Measurements from ENCODE around the gene BRSK2. TPM values are rescaled to one million over a fixed set of nuclear protein-coding genes. Genes with fewer than 3 reads are reported as not detected.

The BRSK2 gene
- polyA plus RNA-seq, 1 of the 3 experiments (the other 2 are of a cell fraction), result 0.64 TPM

DNA sequence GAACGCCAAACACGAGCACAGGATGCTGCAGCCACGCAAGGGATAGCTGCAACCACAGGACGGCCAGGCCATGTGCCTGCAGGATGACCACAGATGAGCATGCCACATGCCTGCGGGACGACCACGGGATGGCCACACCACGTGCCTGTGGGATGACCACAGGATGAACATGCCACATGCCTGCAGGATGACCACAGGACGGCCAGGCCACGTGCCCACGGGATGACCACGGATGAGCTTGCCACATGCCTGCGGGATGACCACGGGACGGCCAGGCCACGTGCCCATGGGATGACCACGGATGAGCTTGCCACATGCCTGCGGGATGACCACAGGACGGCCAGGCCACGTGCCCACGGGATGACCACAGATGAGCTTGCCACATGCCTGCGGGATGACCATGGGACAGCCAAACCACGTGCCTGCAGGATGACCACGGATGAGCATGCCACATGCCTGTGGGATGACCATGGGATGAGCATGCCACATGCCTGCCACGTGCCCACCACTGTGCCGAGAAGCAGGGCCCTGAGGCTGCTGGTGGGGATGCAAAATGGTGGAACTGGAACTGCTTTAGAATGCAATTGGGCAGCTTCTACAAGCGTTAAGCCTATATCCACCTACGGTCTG, 109.6 kb downstream of the BRSK2 start:
- Histone ChIP-seq H3K4me3 (ENCODE audit: low read depth in 2 of 2, low read length in 1 of 2) (no peak overlapping the region), H3K4me1 (ENCODE audit: control insufficient read depth in 1 of 2, insufficient read depth in 2 of 2, low read depth in 1 of 2, low read length in 1 of 2) (peaks cover 0 to 39% of the 10 kb centered on the region in 2 experiments; a peak in 1 of 4 replicates), H3K36me3 (replicated peaks in 1 of 2; ENCODE audit: control insufficient read depth in 1 of 2, insufficient read depth in 2 of 2, low read length in 1 of 2) (peaks cover 0 to 4% of the 10 kb centered on the region in 2 experiments), H3K9me2 (no peaks in the 10 kb centered on the region), H2AFZ (ENCODE audit: low read depth) (no peak overlapping the region), H3K9ac (no peak overlapping the region), H4K20me1 (ENCODE audit: insufficient read depth) (peaks cover 63% of the 10 kb centered on the region), H3F3A (replicated peaks; ENCODE audit: insufficient read depth) (peaks cover 5% of the 10 kb centered on the region), H3K27me3 (ENCODE audit: insufficient read depth) (no peaks in the 10 kb centered on the region), H3K9me3 (no peaks in the 10 kb centered on the region), H3K27ac (ENCODE audit: low read depth in 2 of 2, low read length in 1 of 2) (no peak overlapping the region), H3K79me2 (ENCODE audit: insufficient read depth) (peaks cover 75% of the 10 kb centered on the region), H3K4me2 (no peak overlapping the region)
- ChIA-PET CTCF (no interaction called here), POLR2A (interaction anchor here (0.6 kb wide), 1 partner anchor 15 kb away, joined by 4 read pairs; no protein-coding TSS in a partner anchor)
- WGBS (ENCODE audit: low lambda C conversion rate), result 99% methylated on average over 8 of the region's 28 CpGs
- DNase-seq, result peak; percentile 14
- TF ChIP-seq, protein P1, sequence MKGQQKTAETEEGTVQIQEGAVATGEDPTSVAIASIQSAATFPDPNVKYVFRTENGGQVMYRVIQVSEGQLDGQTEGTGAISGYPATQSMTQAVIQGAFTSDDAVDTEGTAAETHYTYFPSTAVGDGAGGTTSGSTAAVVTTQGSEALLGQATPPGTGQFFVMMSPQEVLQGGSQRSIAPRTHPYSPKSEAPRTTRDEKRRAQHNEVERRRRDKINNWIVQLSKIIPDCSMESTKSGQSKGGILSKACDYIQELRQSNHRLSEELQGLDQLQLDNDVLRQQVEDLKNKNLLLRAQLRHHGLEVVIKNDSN (IDR thresholded peaks at IDR 0.05; ENCODE audit: borderline replicate concordance, low read depth), result no peak
- TF ChIP-seq POLR2AphosphoS5 (IDR thresholded peaks at IDR 0.05; ENCODE audit: low read depth, low read length), result no peak
- no peak for TF ChIP-seq TAF1 (IDR thresholded peaks at IDR 0.05; ENCODE audit: borderline replicate concordance, low read depth, low read length)
- TF ChIP-seq NRF1 (IDR thresholded peaks at IDR 0.05; ENCODE audit: low read depth, low read length), result no peak
- no peak for TF ChIP-seq GATA2 (CRISPR knock-in tag; IDR thresholded peaks at IDR 0.05)
- no peak for TF ChIP-seq MEF2A (IDR thresholded peaks at IDR 0.05; ENCODE audit: borderline replicate concordance, low read depth)
- TF ChIP-seq, protein P2, sequence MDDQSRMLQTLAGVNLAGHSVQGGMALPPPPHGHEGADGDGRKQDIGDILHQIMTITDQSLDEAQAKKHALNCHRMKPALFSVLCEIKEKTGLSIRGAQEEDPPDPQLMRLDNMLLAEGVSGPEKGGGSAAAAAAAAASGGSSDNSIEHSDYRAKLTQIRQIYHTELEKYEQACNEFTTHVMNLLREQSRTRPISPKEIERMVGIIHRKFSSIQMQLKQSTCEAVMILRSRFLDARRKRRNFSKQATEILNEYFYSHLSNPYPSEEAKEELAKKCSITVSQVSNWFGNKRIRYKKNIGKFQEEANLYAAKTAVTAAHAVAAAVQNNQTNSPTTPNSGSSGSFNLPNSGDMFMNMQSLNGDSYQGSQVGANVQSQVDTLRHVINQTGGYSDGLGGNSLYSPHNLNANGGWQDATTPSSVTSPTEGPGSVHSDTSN (IDR thresholded peaks at IDR 0.05), result no peak
- TF ChIP-seq GABPA (IDR thresholded peaks at IDR 0.05; ENCODE audit: low read depth), result no peak
- no peak for TF ChIP-seq RFX5 (IDR thresholded peaks at IDR 0.05; ENCODE audit: low read length)
- no peak for TF ChIP-seq TCF12 (IDR thresholded peaks at IDR 0.05)
- TF ChIP-seq FOXM1 (IDR thresholded peaks at IDR 0.05; ENCODE audit: low read depth), result no peak
- no peak for TF ChIP-seq CHD2 (IDR thresholded peaks at IDR 0.05; ENCODE audit: low read length, partially characterized antibody)
- no peak for TF ChIP-seq YY1 (IDR thresholded peaks at IDR 0.05; ENCODE audit: low read depth)
- TF ChIP-seq TEAD4 (IDR thresholded peaks at IDR 0.05; ENCODE audit: borderline replicate concordance, insufficient read depth), result no peak

DNA sequence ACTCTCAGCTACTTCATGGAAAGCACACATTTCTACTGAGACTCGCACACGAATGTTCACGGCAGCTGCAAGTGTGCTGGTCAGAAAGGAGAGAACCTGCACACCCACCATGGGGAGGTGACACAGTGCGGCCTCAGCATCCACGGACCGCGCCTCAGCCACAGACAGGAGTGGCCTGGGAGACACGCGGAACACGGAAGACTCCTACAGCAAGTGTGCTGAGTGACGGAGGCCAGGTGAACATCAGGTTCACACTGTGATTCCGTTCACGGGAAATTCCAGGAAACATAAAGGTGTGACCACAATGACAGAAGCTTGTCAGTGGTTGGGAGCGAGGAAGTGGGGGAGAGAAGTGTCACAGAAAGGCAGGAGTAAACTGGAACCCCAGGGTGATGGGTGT, 110.2 kb downstream of the BRSK2 start:
- Histone ChIP-seq H3K4me3 (ENCODE audit: low read depth in 2 of 2, low read length in 1 of 2) (no peak overlapping the region), H3K9ac (no peak overlapping the region), H3K27me3 (ENCODE audit: insufficient read depth) (no peaks in the 10 kb centered on the region), H3K9me2 (no peaks in the 10 kb centered on the region), H3K79me2 (ENCODE audit: insufficient read depth) (peaks cover 76% of the 10 kb centered on the region), H3K9me3 (no peaks in the 10 kb centered on the region), H3K36me3 (replicated peaks in 1 of 2; ENCODE audit: control insufficient read depth in 1 of 2, insufficient read depth in 2 of 2, low read length in 1 of 2) (peaks cover 0 to 4% of the 10 kb centered on the region in 2 experiments), H3K27ac (ENCODE audit: low read depth in 2 of 2, low read length in 1 of 2) (no peak overlapping the region; a peak in 1 of 4 replicates), H3K4me2 (no peak overlapping the region), H3F3A (replicated peaks; ENCODE audit: insufficient read depth) (peaks cover 5% of the 10 kb centered on the region), H4K20me1 (ENCODE audit: insufficient read depth) (peaks cover 68% of the 10 kb centered on the region), H2AFZ (ENCODE audit: low read depth) (no peak overlapping the region), H3K4me1 (ENCODE audit: control insufficient read depth in 1 of 2, insufficient read depth in 2 of 2, low read depth in 1 of 2, low read length in 1 of 2) (peaks cover 0 to 44% of the 10 kb centered on the region in 2 experiments; a peak in 1 of 4 replicates)
- CTCF ChIA-PET, result no interaction called here
- POLR2A ChIA-PET, result interaction anchor here (0.6 kb wide), 1 partner anchor 14 kb away, joined by 4 read pairs; no protein-coding TSS in a partner anchor
- no peak for DNase-seq
- WGBS (ENCODE audit: low lambda C conversion rate), result 96% methylated on average over 11 of the region's 14 CpGs
- TF ChIP-seq, protein P3, sequence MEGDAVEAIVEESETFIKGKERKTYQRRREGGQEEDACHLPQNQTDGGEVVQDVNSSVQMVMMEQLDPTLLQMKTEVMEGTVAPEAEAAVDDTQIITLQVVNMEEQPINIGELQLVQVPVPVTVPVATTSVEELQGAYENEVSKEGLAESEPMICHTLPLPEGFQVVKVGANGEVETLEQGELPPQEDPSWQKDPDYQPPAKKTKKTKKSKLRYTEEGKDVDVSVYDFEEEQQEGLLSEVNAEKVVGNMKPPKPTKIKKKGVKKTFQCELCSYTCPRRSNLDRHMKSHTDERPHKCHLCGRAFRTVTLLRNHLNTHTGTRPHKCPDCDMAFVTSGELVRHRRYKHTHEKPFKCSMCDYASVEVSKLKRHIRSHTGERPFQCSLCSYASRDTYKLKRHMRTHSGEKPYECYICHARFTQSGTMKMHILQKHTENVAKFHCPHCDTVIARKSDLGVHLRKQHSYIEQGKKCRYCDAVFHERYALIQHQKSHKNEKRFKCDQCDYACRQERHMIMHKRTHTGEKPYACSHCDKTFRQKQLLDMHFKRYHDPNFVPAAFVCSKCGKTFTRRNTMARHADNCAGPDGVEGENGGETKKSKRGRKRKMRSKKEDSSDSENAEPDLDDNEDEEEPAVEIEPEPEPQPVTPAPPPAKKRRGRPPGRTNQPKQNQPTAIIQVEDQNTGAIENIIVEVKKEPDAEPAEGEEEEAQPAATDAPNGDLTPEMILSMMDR (IDR thresholded peaks at IDR 0.05), result no peak
- TF ChIP-seq RXRA (IDR thresholded peaks at IDR 0.05; ENCODE audit: borderline replicate concordance, low read depth) (no peak), SMC3 (IDR thresholded peaks at IDR 0.05; ENCODE audit: low read depth, low read length) (no peak), POLR2AphosphoS5 (IDR thresholded peaks at IDR 0.05; ENCODE audit: low read depth, low read length) (no peak), FOXJ3 (CRISPR knock-in tag; IDR thresholded peaks at IDR 0.05) (no peak), FOXM1 (IDR thresholded peaks at IDR 0.05; ENCODE audit: low read depth) (no peak), TEAD4 (IDR thresholded peaks at IDR 0.05; ENCODE audit: borderline replicate concordance, insufficient read depth) (no peak), TCF12 (IDR thresholded peaks at IDR 0.05) (no peak)
- TF ChIP-seq, protein P4, sequence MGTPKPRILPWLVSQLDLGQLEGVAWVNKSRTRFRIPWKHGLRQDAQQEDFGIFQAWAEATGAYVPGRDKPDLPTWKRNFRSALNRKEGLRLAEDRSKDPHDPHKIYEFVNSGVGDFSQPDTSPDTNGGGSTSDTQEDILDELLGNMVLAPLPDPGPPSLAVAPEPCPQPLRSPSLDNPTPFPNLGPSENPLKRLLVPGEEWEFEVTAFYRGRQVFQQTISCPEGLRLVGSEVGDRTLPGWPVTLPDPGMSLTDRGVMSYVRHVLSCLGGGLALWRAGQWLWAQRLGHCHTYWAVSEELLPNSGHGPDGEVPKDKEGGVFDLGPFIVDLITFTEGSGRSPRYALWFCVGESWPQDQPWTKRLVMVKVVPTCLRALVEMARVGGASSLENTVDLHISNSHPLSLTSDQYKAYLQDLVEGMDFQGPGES (IDR thresholded peaks at IDR 0.05; ENCODE audit: low read depth, low read length), result no peak
- TF ChIP-seq, protein P5, sequence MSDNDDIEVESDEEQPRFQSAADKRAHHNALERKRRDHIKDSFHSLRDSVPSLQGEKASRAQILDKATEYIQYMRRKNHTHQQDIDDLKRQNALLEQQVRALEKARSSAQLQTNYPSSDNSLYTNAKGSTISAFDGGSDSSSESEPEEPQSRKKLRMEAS (IDR thresholded peaks at IDR 0.05; ENCODE audit: low read depth), result no peak
- TF ChIP-seq, protein P6, sequence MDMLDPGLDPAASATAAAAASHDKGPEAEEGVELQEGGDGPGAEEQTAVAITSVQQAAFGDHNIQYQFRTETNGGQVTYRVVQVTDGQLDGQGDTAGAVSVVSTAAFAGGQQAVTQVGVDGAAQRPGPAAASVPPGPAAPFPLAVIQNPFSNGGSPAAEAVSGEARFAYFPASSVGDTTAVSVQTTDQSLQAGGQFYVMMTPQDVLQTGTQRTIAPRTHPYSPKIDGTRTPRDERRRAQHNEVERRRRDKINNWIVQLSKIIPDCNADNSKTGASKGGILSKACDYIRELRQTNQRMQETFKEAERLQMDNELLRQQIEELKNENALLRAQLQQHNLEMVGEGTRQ (IDR thresholded peaks at IDR 0.05; ENCODE audit: borderline replicate concordance, low read depth, low read length), result no peak
